SH-SY5Y (cell line): ENCODE results near the gene CDC42EP5.

Experiments
- GATA2 ChIP-seq: IDR thresholded peaks from 2 replicates; pipeline ENCODE4 v1.6.1; 2011; ENCODE audit warnings: mild to moderate bottlenecking, low read depth, low read length
- GATA3 ChIP-seq: IDR thresholded peaks from 2 replicates; pipeline ENCODE4 v1.6.1; 2011; ENCODE audit warnings: low read depth, mild to moderate bottlenecking, low read length, moderate library complexity

Gene CDC42EP5

GRCh38 chr19:54416695-54417491, 56.2 kb downstream of the CDC42EP5 start:
- TF ChIP-seq GATA2: no peak
- TF ChIP-seq GATA3: no peak

GRCh38 chr19:54415901-54416673, 57.0 kb downstream of the CDC42EP5 start:
- TF ChIP-seq GATA3 (no peak), GATA2 (no peak)

- TF ChIP-seq GATA2 (no peak), GATA3 (no peak)
Measured at GRCh38 chr19:54415208-54415900, 57.7 kb downstream of the CDC42EP5 start, which contains the start of gene TTYH1. Gene TTYH1, plus strand, starts transcription at chr19:54415464. Its CDS starts 89 bp downstream, at chr19:54415553.
